ENCODE data around the gene SEC24D.
A peak's percentile ranks its signal among the peaks of the same experiment; 100 is the strongest.

Gene SEC24D

DNA sequence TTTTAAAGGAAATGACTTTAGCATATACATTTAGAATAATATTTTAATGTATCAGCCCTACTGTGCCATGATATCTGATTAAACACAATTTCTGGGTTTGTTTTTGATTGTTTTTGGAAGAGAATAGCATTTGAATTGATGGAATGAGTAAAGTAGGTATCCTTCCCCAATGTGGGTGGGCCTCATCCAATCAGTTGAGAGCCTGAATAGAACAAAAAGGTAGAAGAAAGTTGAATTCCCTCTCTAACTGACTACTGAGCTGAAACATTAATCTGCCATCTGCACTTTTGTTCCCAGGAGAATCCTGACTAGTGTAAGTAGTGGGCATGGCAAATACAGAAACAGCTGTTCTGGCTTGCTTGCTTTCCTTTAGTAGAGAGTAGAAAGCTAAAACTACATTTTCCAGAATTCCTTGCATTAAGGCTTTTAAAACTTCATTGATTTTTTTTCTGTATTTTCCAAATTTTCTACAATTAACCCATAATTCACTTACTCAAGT lies 9.7 kb upstream of the SEC24D start:
- no peak for DNase-seq (ENCODE audit: low read depth)

DNA sequence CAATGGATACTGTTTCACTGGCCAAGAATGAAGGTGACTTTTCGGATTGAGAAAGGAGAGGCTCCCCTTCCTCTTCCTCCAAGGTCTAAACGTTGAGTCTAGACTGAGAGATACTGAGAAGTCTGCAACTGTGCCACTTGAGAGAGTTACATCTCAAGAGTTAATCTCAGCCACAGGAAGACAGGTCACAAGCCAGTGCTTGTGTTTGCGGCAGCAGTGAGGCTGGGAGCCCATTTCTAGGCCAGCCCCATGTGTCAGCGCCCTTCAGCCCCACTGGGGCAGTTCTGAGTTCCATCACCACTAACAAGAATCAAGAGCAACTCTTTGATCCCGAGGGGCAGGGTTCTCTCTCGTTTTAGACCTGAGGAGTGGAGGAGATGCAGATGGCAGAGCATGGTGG lies 7.3 kb upstream of the SEC24D start:
- DNase-seq (ENCODE audit: low read depth), result no peak

DNA sequence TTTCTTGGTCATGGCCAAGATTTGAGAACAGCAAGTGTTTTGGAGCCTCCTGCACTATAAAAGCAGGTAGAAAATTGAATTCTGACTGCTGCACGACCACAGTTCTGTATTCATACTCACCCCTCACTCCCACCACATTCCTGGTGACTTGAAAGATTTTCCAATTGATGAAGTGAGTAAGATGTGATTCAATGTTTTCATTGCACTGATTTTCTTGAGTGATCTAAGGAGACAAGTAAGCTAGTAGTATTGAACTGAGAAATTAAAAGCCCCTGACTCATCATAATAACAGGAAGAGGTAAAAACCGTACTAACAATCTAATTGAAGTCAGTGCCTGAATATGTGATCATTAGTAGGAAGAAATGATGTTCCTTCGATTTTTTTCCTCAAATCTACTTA lies 6.1 kb upstream of the SEC24D start:
- no peak for DNase-seq (ENCODE audit: low read depth)

DNA sequence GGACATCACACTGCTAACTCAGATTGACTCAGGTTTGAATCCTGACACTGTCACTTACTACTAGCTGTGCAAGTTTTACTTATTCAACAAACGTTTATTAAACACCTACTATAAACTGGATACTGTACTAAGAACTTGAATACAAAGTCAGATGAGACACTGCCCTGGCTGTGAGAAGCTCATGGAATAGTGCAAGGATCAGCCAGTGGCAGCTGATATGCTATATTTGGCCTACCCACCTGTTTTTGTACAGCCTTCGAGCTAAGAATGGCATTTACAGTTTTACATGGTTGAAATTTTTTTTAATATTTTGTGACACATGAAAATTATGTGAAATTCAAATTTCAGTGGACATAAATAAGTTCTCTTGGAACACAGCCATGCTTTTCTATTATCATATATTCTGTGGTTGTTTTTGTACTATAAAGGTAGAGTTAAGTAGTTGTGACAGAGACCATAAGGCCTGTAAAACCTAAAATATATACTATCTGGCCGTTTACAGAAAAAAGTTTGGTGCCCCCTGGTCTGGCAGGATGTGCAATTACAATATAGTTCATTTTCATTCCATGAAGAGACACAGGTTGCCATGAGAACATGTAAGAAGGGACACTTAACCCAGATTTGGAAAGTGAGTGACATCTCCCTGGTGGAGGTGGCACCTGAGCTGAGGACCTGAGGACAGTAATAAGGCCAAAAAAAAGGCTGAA lies 3.4 kb upstream of the SEC24D start:
- no peak for DNase-seq (ENCODE audit: low read depth)

DNA sequence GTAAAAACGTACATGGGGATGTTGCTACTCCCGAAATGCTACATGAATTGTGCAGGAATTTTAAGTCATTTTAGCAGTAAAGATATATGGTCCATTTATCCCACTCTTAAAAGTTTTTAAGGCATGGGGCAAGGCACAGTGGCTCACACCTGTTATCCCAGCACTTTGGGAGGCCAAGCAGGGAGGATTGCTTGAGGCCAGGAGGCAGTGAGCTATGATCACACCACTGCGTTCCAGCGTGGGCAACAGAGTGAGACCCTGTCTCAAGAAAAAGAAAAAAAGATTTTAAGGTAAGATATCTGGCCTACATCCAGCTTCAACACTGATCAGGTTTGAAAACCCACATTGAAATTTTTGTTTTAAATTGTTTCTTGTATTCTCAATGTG lies 1.2 kb upstream of the SEC24D start:
- no peak for DNase-seq (ENCODE audit: low read depth)

DNA sequence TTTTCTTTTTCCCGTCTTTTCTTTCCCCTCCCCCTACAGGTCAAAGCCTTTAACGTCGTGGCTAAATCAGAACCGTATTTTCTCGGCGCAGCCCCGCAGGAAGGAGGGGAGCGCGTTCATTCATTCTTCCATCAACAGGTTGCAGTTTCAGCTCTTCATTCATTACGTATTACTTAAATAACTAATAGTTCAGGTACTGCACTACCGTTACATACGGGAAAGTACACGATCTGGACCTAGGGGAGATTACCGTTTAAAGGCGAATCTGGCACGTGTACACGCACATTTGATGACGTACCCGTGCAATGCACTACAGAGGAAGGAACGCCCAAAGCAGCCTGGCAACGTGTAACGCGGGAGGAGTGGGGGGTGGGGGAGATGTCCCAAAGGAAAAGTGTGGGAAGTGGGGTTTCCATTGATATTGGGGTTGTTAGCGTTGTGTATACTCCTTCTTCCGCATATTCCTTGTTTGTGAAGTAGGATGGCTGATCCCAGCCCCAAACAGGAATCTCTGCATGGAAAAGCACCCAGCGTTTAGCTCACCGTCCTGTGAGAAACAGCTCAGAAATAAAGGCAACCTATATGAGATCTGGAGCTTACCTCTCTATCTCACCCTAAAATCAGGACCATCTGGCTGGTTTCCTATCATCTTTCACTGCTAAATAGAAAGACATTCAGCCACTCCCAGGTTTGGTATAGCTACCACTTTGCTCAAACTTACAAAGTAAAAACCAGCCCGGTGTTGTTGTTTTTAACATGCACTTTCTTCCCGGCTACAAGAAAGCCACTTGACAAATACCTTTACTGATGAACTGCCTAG lies 585 bp upstream of the SEC24D start:
- DNase-seq (ENCODE audit: low read depth), result peak; percentile 24

DNA sequence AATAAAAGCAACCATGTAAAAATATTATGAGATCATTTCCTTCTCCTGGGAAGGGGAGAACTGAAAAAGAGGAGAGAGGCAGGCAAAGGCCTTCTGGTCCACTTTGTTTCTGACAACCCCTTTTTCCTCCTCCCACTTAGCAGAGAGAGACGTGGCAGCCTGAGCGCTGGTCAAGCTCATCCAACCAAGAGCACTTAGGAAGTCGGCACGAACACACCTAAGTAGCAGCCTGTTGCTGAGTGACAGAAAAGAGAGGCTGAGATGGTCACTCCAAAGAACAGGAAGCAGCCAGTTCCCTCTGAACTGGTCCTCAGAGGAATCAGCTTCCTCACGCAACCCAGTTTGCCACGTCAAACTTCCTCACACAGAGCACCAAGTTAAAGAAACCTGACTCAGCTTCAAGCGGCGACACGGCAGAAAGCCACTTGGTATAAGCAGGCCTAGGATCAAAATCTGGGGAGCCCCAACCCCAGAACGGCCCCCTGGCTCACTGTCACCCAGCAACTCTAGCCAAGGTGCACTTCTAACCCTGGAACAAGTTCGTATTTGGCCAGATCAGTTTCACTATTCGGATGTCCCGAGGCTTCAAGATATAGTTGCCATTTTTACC lies 861 bp downstream of the SEC24D start:
- DNase-seq (ENCODE audit: low read depth), result peak; percentile 5

DNA sequence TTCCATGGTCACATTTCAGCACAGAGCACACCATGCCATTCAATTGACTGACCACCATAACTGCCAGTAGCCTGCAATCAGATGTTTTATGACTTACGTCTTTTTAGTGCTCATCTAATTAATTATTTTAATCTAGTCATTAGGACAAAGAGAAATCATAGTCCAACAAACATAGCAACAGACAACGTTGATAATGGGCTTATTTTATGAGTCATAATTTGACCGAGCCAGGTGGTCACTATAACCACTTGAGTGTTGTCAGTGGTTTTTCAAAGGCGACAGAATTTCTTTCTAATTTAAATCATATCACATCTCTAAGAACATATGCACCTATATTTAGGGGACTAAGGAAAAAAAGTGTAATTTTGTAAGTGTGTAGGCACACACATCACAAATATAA lies 1.9 kb downstream of the SEC24D start:
- no peak for DNase-seq (ENCODE audit: low read depth)

DNA sequence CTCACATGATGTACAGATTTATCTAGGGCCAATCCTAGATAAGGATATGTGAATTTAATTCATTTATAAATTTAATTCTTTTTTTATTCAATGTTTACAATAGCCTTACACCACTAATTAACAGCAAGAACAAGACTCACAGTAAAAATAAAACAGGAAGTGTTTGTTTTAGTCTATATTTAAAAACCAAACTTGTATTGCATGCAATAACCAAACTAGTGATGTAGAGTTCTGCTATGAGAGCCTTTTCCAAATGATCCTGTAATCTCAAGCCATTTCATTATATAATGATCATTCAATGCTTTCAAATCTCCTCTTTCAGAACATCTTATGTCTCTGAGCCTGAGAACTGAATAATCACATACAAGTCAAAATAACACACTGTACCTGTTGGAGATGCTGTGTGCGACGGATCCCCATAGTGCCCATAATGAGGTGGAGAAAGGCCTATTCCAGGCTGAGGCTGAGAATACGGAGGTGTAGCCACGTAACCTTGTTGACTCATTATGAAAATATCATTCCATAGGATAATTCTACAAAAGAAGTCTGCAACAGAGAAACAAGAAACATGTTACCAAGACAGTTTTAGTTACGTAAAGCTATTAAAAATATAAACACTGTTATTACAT lies 2.6 kb downstream of the SEC24D start:
- DNase-seq (ENCODE audit: low read depth), result no peak

DNA sequence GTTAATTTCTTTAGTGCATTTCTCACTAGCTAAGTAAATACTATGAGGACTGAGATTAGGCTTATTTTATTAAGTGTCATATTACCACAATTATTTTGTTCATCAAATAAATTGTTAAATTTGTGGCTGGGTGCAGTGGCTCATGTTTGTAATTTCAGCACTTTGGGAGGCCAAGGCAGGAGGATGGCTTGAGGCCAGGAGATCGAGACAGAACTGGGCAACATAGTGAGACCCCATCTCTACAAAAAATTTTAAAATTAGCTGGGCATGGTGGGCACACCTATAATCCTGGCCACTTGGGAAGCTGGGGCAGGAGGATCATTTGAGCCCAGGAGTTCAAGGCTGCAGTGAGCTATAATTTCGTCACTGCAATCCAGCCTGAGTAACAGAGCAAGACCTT lies 6.8 kb downstream of the SEC24D start:
- DNase-seq (ENCODE audit: low read depth), result no peak

DNA sequence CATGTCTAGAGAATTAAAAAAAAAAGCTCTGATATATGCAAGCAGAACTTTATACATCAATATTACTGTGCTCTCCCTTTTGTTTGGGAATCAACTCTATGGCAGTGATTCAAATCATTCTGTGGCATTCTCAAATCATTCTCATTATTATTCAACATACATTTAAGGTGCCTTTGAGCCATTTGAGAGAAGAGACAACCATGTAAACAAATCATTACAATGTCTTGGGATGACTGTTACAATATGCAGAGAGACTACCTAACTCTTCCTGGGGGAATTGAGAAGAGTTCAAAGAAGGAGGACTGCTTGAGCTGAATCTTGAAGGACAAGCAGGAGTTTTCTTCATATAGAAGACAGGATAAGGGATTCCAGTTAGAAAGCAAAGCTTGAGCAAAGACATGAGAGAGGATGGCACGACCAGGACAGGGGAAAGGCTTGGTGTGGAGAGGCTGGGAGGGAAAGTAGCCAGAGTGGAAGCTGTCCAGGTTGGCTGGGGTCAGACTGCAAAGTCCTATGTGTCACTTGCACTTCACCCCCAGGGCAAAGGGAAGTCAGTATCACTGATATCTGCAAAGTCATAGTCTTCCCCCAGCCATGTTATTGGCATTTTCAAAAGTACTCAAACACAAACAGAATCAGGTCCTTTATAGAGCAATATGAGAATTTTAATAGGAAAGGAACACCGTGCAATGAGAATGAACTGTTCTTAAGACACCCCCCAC lies 9.0 kb downstream of the SEC24D start:
- no peak for DNase-seq (ENCODE audit: low read depth)

DNA sequence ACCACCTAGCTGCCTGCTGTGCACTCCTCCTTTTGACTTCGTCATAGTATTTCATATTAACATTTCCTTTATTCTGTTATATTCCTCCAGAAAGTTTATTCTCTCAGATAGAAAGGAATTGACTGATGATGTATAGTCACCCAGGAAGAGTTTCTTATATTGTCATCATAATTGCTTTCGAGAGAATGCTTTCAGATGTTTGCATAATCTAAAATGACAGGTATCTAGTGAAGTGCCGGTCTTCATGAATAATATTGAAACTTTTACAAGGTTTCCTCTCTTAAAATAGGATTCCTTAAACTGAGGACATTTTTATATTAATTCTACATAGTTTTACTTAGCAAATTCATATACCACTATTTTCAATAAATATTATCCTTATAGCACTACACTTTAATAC lies 10.1 kb downstream of the SEC24D start:
- DNase-seq (ENCODE audit: low read depth), result no peak

DNA sequence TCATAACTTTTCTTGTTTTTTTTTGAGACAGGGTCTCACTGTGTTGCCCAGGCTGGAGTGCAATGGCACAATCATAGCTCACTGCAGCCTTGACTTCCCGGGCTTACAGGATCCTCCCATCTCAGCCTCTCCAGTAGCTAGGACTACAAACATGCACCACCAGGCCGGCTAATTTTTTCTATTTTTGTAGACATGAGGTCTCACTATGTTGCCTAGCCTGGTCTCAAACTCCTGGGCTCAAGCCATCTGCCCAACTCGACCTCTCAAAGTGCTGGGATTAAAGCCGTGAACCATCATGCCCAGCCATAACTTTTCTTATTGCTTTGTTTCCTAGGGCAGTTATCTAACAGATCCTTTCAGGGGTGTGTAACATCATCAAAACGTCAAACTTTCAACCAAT lies 11.8 kb downstream of the SEC24D start:
- DNase-seq (ENCODE audit: low read depth), result no peak

DNA sequence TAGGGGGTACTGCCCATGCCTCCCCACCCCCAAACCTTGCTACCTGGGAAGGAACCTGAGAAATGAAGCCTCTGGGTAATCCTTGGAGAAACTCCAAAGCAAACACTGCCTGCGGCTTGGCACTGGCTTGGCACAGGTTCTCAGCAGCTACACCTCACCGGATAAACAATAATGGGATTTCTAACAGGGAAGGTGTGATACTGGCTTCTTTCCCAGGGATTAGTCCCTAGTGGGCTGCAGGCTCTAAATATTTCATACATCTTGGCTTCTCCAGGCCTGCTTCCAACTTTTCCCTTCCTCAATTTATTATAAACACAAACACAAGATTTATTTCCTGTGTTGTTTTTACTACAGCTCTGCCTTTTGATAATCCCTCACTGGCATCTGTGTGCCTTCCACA lies 12.5 kb downstream of the SEC24D start:
- no peak for DNase-seq (ENCODE audit: low read depth)

DNA sequence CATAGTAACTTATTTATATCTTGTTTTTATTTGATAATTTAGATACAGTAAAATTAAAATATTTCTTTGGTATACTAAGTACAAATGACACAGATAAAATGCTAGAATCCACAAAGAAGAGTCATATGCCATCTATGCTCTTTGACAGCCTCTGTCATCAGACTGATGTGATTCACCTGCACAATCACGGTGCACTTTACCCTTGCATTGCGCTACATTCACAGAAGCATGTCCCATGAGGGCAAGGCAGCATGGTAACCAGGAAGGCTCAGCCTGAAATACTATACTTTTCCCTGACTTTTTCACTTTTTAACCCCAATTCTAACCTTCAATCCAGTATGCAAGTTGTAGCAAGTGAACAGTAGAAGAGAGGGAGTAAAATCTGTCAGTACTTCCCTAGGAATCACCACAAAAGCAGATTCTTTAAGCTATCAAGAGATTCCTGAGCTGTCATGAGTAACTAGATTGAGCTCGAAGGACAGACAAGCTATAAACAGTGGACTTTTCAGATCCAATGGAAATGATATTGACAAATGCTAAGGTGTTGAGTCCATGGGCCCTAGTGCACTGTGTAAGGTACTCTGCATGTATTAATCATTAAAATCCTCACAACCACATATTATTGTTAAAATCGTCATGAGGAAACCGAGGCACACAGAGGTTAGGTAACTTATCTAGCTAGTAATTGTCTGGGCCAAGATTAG lies 14.2 kb downstream of the SEC24D start:
- no peak for DNase-seq (ENCODE audit: low read depth)

DNA sequence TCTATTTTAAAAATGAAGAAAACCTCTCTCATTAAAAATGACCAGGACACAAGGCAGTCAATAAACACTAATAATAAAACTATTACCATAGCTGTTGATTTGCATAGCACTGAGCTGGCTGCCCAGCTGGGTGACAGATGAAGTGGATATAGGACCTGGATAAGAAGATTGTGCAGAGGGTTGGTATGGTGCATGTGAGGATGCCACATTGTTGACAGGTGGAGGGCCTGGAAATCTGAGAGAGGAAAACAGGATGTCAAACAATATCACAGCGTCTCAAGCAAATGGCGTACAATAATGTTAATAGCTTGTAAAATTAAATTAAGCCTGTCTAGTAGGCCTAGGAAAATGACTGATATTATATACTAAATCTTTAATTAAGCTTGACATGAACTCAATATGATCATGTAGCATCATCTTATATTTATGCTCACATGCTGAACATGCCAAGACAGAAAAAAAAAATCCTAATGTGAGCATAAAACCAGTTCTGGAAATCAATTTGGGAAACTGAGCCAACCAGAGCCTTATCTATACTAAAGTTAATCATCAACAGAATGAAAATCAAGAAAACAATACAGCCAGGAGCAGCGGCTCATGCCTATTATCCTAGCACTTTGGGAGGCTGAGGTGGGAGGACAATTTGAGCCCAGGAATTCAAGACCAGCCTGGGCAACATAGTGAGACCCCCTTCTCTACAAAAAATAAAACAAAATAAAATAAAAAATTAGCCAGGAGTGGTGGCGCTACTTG lies 18.6 kb downstream of the SEC24D start:
- DNase-seq (ENCODE audit: low read depth), result no peak

DNA sequence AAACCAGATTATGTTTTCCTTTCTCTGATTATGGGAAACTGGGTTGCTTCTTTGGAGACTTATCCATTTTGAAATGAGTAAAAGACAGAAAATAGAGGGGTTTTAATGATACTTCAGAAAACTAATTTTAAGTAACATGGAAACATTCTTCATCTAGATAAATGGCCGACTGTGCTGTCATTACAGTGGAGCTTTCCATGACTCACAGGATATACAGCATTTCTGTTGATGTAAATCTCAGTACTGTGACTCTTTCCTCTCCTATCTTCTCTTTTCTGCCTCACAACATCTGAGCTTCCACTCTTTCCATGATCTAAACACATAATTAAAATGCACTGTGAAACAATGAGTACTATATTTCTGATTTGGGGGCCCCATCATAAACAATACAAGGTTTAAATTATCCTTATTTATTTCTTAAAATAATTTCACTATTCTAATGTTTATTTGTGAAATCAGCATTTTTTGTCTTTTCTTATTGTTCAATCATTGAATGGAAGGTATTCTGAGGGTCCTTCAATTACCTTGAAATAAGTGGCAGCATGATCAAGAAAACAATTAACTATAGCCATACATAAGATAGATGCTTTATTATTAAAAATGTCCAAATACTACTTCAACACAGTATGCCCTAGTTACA lies 19.3 kb downstream of the SEC24D start:
- DNase-seq (ENCODE audit: low read depth), result no peak

DNA sequence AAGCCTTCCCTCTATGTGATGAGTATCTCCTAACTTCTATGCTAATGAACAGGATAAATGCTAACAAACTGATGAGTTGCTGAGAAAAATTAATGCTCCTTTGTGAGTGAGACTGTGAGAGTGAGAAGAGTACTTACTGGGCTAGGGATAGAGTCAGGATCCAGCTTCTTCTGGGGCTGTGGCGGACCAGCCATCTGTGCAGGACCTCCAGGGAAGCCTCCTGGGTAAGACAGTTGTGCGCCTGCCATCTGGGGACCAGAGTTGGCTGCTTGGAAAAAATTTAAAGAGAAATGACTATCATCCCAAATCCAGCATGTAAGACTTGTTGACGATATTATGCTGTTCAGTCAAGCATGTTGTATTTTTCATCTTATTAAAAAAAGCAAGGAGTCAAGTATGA lies 21.0 kb downstream of the SEC24D start:
- DNase-seq (ENCODE audit: low read depth), result no peak

DNA sequence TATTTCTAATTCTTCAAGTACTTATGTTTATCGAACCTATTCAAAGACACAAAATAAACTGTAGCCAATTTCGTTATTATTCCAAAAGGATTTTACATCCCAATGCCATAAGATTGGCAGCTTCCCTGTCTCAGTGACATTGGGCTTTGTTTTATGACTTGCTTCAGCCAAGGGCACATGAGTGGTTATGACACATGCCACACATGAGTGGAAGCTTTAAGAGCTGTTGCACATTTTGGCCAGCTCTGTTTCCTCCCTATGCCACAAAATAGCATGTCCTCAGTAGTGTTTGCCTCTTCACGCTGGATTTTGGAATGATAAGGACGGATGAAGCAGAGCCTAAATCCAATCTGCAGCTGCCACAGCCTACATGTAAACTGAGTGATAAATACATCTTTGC lies 21.9 kb downstream of the SEC24D start:
- no peak for DNase-seq (ENCODE audit: low read depth)

DNA sequence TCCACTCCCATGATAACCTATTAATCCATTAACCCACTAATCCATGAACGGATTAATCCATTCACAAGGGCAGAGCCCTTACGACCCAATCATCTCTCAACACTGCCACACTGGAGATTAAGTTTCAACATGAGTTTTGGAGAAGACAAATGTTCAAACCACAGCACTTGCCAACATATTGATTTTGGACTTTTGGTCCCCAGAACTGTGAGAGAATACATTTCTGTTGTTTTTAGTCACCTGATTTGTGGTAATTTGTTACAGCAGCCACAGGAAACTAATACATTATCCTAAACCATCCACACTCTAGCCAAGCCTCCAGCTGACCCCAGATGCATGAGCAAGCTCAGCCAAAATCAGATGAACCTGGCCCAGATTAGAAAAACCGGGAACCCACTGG lies 22.4 kb downstream of the SEC24D start:
- DNase-seq (ENCODE audit: low read depth), result no peak
